GM19395 (cell line): ENCODE measurements around the gene CERT1.
A peak's percentile ranks its signal among the peaks of the same experiment; 100 is the strongest.
"Not testable (repeated sequence)": the region's sequence is repeated elsewhere in the genome, so short reads cannot be mapped to it uniquely, and the experiment has no call there.

ENCODE experiments used
- ATAC-seq: cut with Tn5 transposase; IDR thresholded peaks from one replicate; pipeline ENCODE4 v1.9.1; 2021; ENCODE audit warnings: mild to moderate bottlenecking, moderate library complexity; ENCODE audit not compliant: unreplicated experiment

The CERT1 gene, protein sequence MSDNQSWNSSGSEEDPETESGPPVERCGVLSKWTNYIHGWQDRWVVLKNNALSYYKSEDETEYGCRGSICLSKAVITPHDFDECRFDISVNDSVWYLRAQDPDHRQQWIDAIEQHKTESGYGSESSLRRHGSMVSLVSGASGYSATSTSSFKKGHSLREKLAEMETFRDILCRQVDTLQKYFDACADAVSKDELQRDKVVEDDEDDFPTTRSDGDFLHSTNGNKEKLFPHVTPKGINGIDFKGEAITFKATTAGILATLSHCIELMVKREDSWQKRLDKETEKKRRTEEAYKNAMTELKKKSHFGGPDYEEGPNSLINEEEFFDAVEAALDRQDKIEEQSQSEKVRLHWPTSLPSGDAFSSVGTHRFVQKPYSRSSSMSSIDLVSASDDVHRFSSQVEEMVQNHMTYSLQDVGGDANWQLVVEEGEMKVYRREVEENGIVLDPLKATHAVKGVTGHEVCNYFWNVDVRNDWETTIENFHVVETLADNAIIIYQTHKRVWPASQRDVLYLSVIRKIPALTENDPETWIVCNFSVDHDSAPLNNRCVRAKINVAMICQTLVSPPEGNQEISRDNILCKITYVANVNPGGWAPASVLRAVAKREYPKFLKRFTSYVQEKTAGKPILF

DNA sequence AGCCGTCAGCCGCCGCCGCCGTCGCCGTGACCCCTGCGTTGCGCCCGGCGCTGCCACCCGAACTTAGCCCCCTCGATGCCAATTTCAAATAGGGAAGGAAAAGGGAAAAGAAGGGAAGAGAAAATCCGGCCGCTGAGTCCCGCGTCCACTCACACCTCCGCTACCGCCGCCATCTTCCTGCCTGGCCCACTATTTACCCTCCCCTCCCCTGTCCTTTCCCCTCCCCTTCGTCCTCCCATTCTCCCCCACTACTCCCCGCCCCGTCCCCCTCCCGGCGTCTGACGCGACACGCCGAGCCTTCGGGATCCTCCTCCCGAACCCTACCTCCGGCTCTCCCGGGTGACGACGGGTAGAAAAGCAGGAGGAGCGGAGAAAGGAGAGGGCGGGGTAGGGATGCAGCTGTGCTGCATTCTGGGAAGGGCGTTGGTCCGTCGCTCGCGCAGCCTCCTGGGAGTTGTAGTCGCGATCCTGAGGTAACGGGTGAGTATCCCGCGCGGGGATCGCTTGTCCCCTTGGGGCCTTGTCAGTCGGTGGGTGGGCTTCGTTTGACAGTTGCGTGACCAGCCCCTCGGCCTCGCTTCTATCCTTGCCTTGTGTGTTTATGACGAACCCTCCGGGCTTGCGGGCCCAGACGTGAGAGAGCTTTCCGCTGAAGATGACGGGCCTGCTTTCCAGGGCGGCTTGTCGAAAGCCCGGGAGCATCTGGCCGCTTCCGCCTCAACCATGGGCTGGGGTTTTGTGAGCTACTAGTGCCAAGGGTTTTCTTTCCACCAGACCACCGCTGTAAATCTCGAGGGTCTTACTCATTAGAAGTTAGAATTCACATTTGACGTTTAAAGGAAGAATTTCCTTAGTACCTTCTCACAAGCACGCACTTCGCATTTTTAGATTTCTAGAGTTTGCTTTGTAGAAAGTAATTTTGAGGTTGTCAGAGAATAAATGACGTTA, at the start of gene CERT1, which contains the start of gene POLK:
Gene CERT1, minus strand, starts transcription at position 195 of the 948 bp plus-strand sequence. CDS start 422 bp downstream, outside the sequence.
Gene POLK, plus strand, starts transcription at position 457 of the 948 bp plus-strand sequence.
- peak; percentile 82 for ATAC-seq

DNA sequence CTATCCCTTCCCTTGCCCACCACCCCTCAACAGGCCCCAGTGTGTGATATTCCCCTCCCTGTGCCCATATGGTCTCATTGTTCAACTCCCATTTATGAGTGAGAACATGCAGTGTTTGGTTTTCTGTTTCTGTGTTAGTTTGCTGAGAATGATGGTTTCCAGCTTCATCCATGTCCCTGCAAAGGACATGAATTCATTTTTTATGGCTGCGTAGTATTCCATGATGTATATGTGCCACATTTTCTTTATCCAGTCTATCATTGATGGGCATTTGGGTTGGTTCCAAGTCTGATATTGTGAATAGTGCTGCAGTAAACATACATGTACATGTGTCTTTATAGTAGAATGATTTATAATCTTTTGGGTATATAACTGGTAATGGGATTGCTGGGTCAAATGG, 49.2 kb upstream of the CERT1 start:
- ATAC-seq: not testable (repeated sequence)

DNA sequence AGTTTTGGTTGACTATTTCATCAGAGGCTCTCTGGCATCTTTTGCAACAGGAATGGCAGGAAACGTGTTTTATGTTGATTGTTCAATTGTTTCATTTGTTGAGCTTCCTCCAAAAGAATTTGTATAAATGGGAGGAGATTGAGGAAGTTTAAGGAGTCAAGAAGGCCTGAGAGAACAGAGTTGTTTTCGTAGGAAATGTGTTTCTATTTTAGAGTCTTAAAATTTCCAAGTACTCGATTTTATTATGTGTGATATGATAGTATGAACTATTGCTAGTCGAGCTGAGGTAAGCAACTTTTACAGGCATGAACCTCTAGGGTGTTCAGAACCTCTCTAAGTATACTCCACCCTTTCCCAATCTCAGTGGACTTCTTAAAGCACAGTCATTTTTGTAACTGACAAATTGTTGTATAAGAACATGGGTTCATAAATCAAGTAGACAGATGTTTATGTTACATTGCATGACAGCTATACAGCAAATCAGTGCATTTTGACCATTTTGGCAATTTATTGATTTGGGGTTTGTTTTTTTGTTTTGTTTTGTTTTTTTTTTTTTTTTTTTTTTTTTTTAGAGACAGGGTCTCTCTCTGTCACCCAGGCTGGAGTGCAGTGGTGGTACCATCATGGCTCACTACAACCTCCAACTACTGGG, 47.7 kb upstream of the CERT1 start:
- no peak for ATAC-seq

DNA sequence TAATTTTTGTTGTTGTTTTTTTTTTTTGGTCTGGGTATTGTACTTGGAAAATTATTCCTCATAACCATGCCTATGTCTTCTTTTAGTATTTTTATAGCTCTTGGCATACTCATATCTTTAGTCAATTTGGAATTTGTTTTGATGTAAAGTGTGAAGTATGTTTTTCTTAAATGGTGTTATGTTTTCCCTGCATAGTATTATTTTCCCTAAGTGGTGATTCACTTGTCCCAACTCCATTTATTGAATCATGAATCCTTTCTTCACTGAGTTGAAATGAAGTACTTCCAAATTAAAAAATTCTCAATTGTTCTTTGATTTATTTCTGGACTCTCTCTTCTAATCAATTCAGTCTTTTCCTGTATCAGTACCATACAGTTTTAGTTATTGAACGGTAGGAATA, 46.8 kb upstream of the CERT1 start:
- ATAC-seq: no peak

DNA sequence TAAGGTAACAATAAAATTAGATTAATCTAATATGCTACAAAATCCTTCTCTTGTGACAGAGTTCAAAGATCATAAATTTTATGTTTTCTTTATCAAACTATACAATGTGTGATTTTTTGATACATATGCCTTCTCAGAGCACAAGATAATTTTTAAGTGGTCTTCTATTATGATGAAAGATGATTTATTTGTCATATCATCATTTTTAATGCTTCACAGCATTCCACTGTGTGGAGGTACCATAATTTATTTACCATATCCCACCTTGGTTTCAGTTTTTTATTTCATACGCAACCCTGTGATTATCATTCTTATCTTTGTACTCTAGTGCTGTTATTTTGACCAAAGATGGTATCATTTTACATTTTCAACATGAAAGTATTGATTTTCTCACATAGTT, 41.9 kb upstream of the CERT1 start:
- ATAC-seq: no peak

DNA sequence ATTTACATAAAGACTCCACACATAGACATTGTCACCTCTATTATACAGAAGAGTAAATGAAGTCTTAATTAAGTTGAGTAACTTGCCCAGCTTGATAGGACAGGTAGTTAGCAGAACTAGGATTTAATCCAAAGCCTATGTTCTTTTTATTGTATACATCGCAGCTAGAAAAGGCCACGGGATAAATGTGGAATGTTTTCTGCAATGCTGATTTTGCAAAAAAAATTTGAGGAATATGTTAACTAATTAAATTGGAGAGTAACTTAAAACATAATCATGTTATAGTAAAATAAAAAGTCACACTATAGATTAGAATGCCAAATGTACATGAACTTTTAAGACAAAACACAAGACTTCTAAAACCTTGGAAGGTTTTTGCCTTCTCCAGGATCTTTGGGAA, 41.3 kb upstream of the CERT1 start:
- no peak for ATAC-seq

DNA sequence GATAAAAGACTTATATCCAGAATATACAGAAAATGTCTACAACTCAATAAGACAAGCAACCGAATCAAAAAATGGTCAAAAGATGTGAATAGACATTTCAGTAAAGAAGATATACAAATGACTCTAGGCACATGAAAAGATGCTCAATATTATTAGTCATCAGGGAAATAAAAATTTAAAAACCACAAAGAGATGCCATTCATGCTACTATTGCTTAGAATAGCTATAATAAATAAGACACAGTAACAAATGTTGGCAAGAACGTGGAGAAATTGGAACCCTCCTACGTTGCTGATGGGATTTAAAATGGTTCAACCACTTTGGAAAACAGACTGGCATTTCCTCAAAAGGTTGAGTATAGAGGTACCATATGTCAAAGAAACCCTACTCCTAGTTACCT, 40.0 kb upstream of the CERT1 start:
- ATAC-seq: no peak

DNA sequence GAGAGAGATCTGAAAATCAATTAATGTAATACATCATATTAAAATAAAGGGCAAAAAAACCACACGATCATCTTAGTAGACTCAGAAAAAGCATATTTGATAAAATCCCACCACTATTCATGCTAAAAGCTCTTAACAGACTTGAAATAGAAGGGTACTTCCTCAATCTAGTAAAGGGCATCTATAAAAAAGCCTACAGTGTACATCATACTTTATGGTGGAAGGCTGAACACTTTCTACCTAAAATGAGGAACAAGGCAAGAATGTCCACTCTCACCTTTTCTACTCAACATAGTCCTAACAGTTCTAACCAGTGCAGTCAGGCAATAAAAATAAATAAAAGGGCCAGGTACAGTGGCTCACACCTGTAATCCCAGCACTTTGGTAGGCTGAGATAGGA, 39.2 kb upstream of the CERT1 start:
- ATAC-seq: no peak

DNA sequence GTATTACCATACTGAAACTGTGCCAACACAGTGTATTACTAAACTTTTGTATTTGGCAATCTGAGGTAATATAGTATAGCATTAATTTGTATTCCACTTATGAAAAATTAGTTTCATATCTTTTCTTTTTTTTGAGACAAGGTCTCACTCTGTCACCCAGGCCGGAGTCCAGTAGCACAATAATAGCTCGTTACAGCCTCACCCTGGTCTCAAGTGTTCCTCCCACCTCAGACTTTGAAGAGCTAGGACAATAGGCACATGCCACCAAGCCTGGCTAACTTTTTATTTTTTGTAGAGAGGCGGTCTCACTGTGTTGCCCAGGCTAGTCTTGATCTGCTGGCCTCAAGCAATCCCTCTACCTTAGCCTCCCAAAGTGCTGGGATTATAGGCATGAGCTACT, 36.4 kb upstream of the CERT1 start:
- no peak for ATAC-seq

DNA sequence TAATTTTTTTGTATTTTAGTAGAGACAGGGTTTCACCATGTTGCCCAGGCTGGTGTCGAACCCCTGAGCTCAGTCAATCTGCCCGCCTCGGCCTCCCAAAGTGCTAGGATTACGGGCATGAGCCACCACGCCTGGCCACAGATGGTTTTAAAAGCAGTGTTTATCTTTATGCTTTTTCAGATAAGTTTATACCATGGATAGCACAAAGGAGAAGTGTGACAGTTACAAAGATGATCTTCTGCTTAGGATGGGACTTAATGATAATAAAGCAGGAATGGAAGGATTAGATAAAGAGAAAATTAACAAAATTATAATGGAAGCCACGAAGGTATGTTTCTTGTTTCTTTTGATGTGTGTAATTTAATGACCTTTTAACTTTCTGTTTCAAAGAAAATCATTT, 35.4 kb upstream of the CERT1 start:
- ATAC-seq: no peak

DNA sequence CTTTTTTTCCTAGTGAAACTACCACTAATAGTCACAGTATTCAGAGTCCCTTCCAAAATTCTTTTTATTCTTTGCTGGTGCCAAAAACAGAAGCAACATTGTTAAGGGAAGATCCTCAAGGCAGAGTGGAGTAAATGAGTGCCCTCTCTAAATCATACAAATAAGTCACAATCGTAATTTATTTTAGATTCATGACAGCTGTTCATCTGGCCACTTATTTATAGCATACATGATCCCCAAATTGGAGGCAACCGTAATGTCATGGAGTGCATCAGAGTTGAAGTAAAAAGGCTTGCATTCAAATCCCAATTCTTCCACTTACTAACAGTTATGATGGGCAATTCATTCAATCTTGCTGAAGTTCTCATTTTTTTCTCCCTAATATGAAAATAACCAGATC, 33.7 kb upstream of the CERT1 start:
- ATAC-seq: no peak

DNA sequence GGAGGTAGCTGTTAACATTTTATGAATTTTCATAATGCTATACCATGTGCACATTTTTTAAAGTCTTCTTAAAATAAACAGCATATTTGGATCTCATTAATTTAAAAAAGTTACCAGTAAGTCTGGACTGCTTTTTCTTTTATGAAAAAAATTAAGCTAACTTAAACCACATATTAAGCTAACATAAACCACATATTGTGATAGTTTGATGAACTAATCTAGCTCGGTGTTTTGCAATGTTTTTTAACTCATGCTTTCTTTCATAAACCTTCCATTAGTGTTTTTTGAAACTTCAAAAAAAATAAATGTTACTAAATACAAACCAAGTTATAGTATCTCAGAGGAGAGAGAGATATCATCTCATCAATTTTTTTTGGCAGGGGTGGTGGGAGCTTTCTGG, 26.8 kb upstream of the CERT1 start:
- ATAC-seq: no peak

DNA sequence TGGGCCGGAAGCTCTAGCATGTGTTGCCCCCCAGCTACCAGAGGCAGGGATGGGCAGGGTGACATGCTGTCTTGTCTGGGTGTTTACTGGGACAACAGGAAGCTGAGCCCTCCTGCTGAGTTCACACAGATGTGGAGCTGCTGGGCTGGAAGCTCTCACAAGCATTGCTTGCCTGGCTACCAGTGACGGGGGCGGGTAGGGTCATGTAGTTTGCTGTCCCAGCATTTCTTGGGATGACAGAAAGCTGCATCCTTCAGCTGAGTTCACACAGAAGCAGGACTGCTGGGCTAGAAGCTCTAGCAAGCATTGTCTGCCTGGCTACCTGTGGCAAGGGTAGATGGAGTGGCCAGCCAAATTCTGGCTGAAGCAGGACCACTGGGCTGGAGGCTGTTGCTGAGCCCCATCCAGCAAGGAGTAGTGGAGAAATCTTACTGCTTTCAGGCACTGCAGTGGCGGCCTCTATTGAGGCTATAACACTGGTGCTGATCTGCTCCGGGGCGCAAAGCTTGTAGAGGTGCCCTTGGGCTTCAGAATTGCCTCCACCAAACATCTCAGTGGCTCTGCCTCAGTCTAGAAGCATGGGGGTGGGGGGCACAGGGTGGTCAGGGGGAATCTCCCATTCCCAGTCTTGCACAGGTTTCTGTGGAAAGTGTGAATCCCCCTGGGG, 25.4 kb upstream of the CERT1 start:
- ATAC-seq: no peak

DNA sequence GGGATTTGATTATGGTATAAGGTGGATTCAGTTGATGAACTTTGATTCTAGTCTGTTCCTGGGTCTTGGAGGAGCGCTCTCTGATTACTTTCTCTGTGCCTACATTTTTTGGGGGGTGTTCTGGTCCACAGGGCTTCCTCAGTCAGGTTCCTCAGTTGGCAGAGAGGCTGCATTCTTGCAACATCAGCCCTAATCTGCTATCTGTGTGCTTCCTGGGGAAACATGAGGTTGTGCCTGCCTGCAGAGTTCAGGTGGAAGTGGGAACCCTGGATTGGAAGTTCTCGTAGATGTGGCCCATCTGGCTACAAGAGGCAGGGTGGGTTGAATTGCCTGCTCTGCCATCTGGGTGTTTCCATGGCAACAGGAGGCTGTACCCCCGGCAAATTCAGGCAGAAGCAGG, 24.7 kb upstream of the CERT1 start:
- ATAC-seq: no peak

DNA sequence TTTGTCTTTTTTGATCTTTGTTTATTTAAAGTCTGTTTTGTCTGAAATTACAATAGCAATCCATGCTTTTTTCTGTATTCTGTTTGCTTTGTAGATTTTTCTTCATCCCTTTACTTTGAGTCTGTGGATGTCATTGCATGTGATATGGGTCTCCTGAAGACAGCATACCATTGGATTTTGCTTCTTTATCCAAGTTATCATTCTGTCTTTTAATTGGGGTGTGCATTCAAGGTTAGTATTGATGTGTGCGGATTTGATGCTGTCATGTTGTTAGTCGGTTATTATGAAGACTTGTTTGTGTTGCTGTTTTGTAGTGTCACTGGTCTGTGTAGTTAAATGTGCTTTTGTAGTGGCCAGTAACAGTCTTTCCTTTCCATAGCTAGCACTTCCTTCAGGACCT, 23.3 kb upstream of the CERT1 start:
- ATAC-seq: no peak

DNA sequence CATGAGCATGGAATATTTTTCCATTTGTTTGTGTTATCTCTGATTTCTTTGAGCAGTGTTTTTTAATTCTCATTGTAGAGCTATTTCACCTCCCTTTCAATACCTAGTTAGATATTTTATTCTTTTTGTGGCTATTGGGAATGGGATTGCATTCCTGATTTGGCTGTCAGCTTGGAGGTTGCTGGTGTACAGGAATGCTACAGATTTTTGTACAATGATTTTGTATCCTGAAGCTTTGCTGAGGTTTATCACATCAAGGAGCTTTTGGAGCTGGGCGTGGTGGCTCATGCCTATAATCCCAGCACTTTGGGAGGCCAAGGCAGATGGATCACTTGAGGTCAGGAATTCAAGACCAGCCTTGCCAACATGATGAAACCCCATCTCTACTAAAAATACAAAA, 22.3 kb upstream of the CERT1 start:
- not testable (repeated sequence) for ATAC-seq

DNA sequence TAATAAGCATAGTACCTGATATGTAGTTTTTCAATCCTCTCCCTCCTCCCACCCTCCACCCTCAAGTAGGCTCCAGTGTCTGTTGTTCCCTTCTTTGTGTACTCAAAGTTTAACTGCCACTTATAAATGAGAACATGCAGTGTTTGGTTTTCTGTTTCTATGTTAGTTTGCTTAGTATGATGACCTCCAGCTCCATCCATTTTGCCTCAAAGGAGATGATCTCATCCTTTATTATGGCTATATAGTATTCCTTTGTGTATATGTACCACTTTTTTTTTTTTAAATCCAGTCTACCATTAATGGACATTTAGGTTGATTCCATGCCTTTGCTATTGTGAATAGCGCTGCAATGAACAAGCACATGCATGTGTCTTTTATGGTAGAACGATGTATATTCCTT, 20.8 kb upstream of the CERT1 start:
- ATAC-seq: no peak

DNA sequence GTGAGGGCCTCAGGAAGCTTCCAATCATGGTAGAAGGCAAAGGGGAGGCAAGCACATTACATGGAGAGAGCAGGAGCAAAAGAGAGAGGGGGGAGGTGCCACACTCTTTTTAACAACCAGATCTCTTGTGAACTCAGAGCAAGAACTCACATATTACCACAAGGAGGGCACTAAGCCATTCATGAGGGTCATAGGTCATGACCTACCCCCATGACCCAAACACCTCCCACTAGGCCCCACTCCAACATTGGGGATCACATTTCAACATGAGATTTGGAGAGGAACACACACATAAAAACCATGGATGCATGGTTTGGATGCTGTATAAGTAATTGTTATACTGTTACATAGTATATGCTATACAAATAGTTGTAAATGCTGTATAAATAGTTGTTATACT, 17.8 kb upstream of the CERT1 start:
- ATAC-seq: no peak

DNA sequence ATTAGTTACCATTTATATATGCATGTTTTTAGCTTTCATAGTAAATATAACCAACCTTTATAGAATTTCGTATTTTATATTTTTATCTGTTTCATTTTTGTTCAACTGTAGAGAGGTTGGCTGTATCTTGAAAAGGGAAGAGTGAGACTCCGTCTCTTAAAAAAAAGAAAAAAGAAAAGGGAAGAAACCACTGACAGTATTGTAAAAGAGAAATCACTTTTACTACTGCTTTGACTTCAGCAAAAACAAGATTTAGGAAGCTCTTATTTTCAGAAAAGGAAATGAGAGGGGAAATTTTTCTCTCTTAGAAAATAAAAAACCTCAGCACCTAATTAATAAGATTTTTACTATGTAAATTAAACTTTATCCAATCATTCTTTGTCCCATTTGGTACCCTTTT, 14.6 kb upstream of the CERT1 start:
- ATAC-seq: no peak

DNA sequence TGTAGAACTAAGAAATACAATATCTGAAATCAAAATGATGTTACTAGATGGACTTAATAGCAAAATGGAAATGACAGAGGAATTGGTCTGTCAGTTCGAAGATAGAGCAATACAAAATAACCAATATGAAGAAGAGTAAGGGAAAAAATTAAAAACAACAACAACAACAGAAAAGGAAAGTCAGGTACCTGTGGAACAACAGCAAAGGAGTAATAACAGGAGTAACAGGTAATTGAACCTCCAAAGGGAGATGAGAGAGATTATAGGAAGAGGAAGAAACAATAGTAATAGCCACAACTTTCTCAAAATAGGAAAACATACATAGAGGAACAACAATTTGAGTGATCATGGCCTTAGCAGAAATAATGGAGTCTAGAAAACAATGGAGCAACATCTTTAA, 13.9 kb upstream of the CERT1 start:
- ATAC-seq: no peak
